Stimulated activated CD4-positive, alpha-beta T cell treated with anti-CD3 and anti-CD28 coated beads, Interleukin-4, amount 100 ng/mL, for 48 hours (primary cell): ENCODE measurements around the gene SCN1B.

Source experiments
- DNase-seq, 2 donors: peaks; one replicate each; pipeline ENCODE4 v3.0.0-alpha.2; 2020; ENCODE audit warnings: low read depth in 2 of 2

The SCN1B gene

GRCh38 chr19:35074426-35075201 lies 44.3 kb downstream of the SCN1B start:
- DNase-seq = no peak

GRCh38 chr19:35075202-35076025 lies 45.1 kb downstream of the SCN1B start:
- DNase-seq = no peak

- no peak for DNase-seq
These were observed 45.7 kb downstream of the SCN1B start for GRCh38 chr19:35076026-35076370.

GRCh38 chr19:35076657-35077056 lies 46.4 kb downstream of the SCN1B start:
- DNase-seq = no peak

- DNase-seq = no peak
These were observed 47.3 kb downstream of the SCN1B start for GRCh38 chr19:35077411-35078223.

- no peak for DNase-seq
These were observed 49.6 kb downstream of the SCN1B start for GRCh38 chr19:35079826-35080225.

GRCh38 chr19:35080613-35081170 lies 50.4 kb downstream of the SCN1B start:
- no peak for DNase-seq

- no peak for DNase-seq
These were observed 50.9 kb downstream of the SCN1B start for GRCh38 chr19:35081201-35081600.

- no peak for DNase-seq
These were observed 53.6 kb downstream of the SCN1B start for GRCh38 chr19:35083691-35084508.

- no peak for DNase-seq
These were observed 54.2 kb downstream of the SCN1B start for GRCh38 chr19:35084509-35084762.

- DNase-seq = no peak
These were observed 55.7 kb downstream of the SCN1B start for GRCh38 chr19:35085947-35086346.

GRCh38 chr19:35086455-35086854 lies 56.2 kb downstream of the SCN1B start:
- no peak for DNase-seq

GRCh38 chr19:35087393-35087792 lies 57.1 kb downstream of the SCN1B start:
- no peak for DNase-seq

- DNase-seq = no peak
These were observed 58.1 kb downstream of the SCN1B start for GRCh38 chr19:35088131-35088913.

GRCh38 chr19:35089554-35089953 lies 59.3 kb downstream of the SCN1B start:
- no peak for DNase-seq
